Mesothelial cell of epicardium (in vitro differentiated cells): Measurements from ENCODE around the gene KATNIP. TPM values are rescaled to one million over a fixed set of nuclear protein-coding genes. Genes with fewer than 3 reads are reported as not detected.
A peak's percentile ranks its signal among the peaks of the same experiment; 100 is the strongest.

Experiments used
- DNase-seq, 2 experiments: peaks; one replicate each; pipeline ENCODE4 v3.0.0; 2021; ENCODE audit warnings: low spot score in 2 of 2; ENCODE audit not compliant: unreplicated experiment in 2 of 2
- H3K27ac Mint-ChIP-seq: 2 replicates; pipeline ENCODE4 v1.8.0; 2021; ENCODE audit warnings: mixed read lengths
- H3K27me3 Mint-ChIP-seq: 2 replicates; pipeline ENCODE4 v1.8.0; 2021; ENCODE audit warnings: low read depth, mixed read lengths
- H3K36me3 Mint-ChIP-seq: 2 replicates; pipeline ENCODE4 v1.8.0; 2021; ENCODE audit warnings: mixed read lengths
- H3K4me1 Mint-ChIP-seq: 2 replicates; pipeline ENCODE4 v1.8.0; 2021; ENCODE audit warnings: mixed read lengths
- H3K4me3 Mint-ChIP-seq: 2 replicates; pipeline ENCODE4 v1.8.0; 2021; ENCODE audit warnings: mild to moderate bottlenecking, moderate library complexity, mixed read lengths
- H3K9me3 Mint-ChIP-seq: 2 replicates; pipeline ENCODE4 v1.8.0; 2021; ENCODE audit warnings: mixed read lengths
- total RNA-seq: library from RNA; stranded (reverse); gene quantifications from 3 replicates; pipeline ENCODE4 v1.2.1, GENCODE V29; 2021
- TF ChIP-seq, protein P1 (sequence below): fragments of 200-600 bp; sonication (generic); IDR thresholded peaks from one replicate; pipeline ENCODE4 v1.5.0; 2021; ENCODE audit warnings: antibody characterized with exemption; ENCODE audit not compliant: unreplicated experiment

Gene KATNIP
- total RNA-seq: 33.7 to 38.8 TPM (median 36.5 TPM) in 3 replicates

DNA sequence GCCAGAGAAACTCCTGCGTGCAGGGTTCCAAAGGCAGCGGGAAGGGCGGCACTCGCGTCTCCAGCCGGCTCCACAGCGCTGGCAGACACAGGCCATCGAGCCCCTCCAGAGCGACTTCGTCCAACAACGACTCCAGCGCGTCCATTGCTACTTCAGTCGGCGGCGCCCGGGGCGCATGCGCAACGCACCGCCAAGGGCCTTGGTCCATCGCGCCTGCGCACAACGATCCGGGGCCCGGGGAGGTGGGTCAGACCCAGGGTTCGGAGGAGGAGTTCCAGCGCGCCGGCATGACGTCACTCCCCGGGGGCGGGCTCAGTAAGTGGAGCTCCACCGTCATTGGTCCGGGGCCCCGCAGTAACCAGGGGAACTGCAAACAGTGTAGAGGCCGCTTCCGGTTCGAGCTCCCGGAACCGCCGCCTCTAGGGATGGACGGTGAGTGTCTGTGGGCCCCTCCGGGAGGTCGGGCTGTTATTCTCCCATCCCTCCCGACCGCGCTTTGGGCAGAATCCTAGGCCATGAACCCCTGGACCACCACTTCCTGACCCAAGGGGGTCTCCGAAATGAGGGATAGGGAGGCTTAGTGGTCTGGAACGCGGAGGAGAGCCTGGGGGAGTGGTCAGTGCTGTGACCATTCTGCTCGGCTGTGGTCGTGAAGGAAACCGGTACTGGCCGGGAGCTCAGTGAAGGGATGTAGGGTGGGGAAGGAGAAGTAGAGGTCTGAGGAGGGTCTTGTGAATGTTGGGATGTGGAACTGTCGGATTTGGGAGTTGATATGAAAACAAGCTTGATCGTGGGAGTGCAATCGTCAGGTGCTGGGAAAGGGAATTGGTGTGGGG is at the start of gene KATNIP, which contains the start of gene GTF3C1:
KATNIP (plus strand) TSS at position 399 of the 836 bp plus-strand sequence; CDS start at position 426, 27 bp downstream.
GTF3C1 (minus strand) TSS at position 168 of the 836 bp plus-strand sequence; CDS start at position 145, 23 bp downstream.
- Mint-ChIP-seq H3K27ac (peak within 1 kb of the TSS; percentile 99), H3K9me3 (no peaks in the 10 kb centered on the region), H3K36me3 (peaks cover 7% of the 10 kb centered on the region), H3K4me1 (peaks cover 41% of the 10 kb centered on the region), H3K27me3 (no peaks in the 10 kb centered on the region), H3K4me3 (peak within 1 kb of the TSS; percentile 97)
- DNase-seq: peak; percentile 100
- TF ChIP-seq, protein P1, sequence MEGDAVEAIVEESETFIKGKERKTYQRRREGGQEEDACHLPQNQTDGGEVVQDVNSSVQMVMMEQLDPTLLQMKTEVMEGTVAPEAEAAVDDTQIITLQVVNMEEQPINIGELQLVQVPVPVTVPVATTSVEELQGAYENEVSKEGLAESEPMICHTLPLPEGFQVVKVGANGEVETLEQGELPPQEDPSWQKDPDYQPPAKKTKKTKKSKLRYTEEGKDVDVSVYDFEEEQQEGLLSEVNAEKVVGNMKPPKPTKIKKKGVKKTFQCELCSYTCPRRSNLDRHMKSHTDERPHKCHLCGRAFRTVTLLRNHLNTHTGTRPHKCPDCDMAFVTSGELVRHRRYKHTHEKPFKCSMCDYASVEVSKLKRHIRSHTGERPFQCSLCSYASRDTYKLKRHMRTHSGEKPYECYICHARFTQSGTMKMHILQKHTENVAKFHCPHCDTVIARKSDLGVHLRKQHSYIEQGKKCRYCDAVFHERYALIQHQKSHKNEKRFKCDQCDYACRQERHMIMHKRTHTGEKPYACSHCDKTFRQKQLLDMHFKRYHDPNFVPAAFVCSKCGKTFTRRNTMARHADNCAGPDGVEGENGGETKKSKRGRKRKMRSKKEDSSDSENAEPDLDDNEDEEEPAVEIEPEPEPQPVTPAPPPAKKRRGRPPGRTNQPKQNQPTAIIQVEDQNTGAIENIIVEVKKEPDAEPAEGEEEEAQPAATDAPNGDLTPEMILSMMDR: no peak

DNA sequence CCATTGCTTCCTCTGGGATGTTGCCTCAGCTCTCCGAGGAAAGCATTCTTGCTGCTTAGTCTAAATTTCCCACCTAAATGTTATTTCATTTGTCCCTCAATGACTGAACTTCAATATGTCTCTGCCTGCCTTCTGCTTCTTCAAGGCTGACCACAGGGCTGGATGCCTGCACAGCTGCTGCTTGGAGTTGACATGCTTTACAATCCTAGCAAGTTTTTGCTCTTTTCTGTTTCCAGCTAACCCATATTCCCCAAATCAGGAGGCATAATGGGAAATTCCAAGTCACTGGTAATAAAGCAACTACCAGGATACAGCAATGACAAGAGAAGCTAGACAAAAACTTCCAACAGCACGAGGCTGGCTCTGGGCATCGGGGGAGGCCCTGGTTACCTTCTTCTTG is 49.1 kb upstream of the KATNIP start:
- TF ChIP-seq, protein P1: no peak
- H3K27me3 Mint-ChIP-seq: no peaks in the 10 kb centered on the region
- no peak overlapping the region for H3K27ac Mint-ChIP-seq
- no peak overlapping the region for H3K4me3 Mint-ChIP-seq
- no peaks in the 10 kb centered on the region for H3K9me3 Mint-ChIP-seq
- no peak for DNase-seq
- peaks cover 50% of the 10 kb centered on the region for H3K36me3 Mint-ChIP-seq
- H3K4me1 Mint-ChIP-seq: no peaks in the 10 kb centered on the region

DNA sequence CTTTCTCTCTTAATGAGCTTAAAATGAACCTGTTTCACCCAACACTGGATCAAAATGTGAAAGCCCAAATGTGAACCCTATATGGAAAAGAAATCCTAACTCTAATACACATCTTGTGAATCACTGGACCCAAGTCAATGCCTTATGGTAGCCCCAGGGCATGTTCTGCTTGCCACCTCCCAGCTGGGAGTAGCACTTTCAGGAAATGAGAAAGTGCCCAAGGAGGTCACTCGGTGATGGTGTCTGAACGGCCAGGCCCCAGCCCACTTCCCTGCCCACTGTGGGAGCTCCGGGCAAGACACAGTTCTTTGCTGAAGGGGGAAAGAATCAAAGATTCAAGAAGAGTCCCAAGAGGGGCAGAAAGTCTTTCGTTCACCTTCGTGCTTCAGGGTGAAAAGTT is 46.3 kb upstream of the KATNIP start:
- Mint-ChIP-seq H3K36me3 (peaks cover 41% of the 10 kb centered on the region), H3K4me1 (no peaks in the 10 kb centered on the region), H3K4me3 (no peak overlapping the region), H3K27me3 (no peaks in the 10 kb centered on the region), H3K9me3 (no peaks in the 10 kb centered on the region), H3K27ac (no peak overlapping the region)
- TF ChIP-seq, protein P1: no peak
- no peak for DNase-seq

DNA sequence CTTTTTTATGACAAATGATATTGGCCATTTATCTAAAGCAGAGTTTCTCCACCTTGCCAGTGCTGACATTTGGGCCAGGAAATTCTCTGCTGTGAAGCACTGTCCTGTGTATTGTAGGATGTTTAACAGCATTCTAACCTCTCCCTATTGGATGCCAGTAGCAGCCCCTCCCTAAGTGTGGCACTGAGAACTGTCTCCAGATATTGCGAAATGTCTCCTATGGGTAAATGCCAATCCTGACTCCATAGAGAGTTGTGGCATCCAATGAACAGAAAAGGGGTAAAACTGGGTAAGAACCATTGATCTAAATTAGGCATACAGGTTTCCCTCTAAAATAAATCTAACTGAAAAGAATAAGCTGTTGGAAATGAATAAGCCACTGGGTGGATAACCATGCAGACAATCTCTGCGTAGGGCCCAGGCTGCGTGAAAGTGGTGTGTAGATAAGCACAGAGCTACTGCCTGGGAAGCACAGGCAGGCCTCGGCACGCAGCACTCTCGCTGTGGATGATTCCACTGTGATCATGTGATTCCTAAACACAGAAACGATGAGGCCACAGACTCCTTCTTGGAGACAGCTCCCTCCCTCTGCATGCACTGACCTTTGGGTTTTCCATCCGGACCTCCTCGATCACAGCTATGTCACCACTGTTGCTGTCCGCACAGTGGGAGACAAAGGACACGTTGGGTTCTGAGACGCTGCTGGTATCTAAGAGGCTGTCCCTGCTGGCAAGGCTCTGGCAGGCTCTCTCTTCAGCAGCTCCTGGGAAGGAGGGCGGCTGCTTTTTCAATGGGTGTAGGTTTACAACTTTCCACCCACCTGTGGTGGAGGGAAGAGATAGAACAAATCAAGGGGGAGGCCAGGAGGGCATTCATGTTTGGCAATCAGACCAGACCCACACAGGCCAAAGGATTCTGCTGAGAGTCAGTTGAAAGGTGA is 44.4 kb upstream of the KATNIP start:
- Mint-ChIP-seq H3K27ac (peak overlapping the region; percentile 22), H3K9me3 (no peaks in the 10 kb centered on the region), H3K27me3 (no peaks in the 10 kb centered on the region), H3K4me3 (no peak overlapping the region), H3K4me1 (no peaks in the 10 kb centered on the region), H3K36me3 (peaks cover 41% of the 10 kb centered on the region)
- DNase-seq: no peak
- TF ChIP-seq, protein P1: no peak

DNA sequence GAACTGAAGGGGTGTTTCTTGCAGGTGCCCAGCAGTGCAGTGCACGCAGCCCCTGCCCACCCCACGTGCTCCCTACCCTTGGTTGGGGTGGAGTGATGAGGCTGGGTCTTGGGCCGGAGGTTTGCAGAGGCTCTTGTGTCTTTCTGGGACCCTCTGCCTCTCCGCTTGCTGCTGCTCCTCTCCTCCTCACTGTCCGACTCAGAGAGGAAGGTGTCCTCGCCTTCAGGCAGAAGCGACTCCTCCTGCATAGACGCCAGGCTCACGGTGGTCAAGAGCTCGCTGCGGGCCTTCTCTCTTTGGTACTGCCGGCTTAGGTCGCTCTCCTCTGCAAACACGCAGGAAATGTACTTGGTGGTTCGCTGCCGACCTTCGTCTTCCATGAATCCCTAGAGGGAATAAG is 43.2 kb upstream of the KATNIP start:
- Mint-ChIP-seq H3K27ac (no peak overlapping the region), H3K36me3 (peaks cover 52% of the 10 kb centered on the region), H3K9me3 (no peaks in the 10 kb centered on the region), H3K4me3 (no peak overlapping the region), H3K27me3 (no peaks in the 10 kb centered on the region), H3K4me1 (no peaks in the 10 kb centered on the region)
- TF ChIP-seq, protein P1: no peak
- no peak for DNase-seq
